Measurements from ENCODE around the gene P2RY1. TPM values are rescaled to one million over a fixed set of nuclear protein-coding genes. Genes with fewer than 3 reads are reported as not detected.
"Not testable (repeated sequence)": the region's sequence is repeated elsewhere in the genome, so short reads cannot be mapped to it uniquely, and the experiment has no call there.

P2RY1 gene
- total RNA-seq, 2 donors from 2014 or later: 1.2 to 2.3 TPM

DNA sequence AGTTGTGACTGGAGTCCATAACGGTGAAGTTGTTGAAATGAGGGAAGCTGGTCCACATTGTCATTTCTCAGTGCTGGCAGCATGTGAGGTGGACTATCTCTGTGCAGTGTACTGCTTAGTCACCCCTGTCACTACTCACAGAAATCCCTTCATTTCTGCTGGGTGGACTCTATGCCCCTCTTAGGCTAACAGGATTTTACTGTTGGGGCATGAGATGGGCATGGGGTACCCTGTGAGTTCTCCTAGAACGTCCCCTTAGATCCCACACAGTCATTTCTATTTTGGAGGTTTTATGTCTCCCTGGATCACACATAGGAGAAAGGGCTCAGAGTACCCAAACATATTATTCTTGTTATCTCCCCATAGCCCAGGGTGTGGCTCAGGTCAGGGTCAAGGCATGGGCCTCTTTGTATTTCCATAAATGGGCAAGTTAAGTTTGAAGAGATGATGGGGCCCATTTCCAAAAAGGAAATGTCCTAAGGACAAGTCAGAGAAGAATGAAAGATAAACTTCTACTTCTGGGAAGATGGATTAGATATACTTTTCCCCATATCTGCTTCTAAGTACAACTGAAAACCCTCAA lies 15.2 kb downstream of the P2RY1 start:
- Mint-ChIP-seq H3K36me3 (peaks cover 6% of the 10 kb centered on the region), H3K4me3 (no peak overlapping the region), H3K27ac (no peak overlapping the region), H3K27me3 (peaks cover 8 to 9% of the 10 kb centered on the region in 2 donors), H3K4me1 (ENCODE audit: low read depth in 2 of 2) (no peaks in the 10 kb centered on the region), H3K9me3 (peaks cover 7% of the 10 kb centered on the region)
- ATAC-seq (no peak), DNase-seq (ENCODE audit: low spot score) (no peak)

DNA sequence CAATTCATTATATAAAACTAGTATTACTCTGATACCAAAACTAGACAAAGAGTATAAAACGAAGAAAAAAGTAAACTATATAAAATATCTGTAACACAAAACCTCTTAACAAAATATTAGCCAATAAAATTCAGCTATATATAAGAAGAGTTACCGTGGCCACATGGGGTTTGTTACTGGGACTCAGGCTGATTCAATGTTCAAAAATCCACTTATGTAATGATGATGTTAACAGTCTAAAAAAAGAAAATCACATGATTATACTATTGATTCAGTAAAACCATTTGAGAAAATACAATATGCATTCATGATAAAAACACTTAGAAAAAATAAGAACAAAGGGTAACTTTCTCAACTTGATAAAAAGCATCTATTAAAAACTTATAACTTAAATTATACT lies 18.3 kb downstream of the P2RY1 start:
- ATAC-seq: no peak
- H3K27ac Mint-ChIP-seq: no peak overlapping the region

DNA sequence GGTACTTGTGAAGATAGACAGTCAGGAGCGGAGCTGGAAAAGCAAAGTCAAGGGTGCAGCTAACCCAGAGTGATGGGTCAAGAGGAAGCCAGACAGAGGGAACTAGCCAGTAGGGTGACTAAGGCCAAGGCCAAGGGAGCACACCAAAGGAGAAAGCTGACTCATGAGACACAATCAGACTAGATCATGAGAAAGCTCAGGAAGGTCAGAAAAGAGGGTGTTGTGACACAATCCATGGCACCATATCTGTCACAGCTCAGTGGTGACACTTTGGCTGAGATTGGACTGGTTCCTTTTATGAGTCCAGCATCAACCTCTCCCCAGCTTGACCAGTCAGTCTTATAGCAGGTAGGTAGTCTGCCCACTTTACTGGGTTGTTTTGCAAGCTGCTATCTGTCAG lies 22.2 kb downstream of the P2RY1 start:
- Mint-ChIP-seq H3K36me3 (no peaks in the 10 kb centered on the region), H3K27me3 (peaks cover 0 to 3% of the 10 kb centered on the region in 2 donors), H3K27ac (no peak overlapping the region), H3K4me3 (no peak overlapping the region), H3K4me1 (ENCODE audit: low read depth in 2 of 2) (no peaks in the 10 kb centered on the region), H3K9me3 (peaks cover 6% of the 10 kb centered on the region)
- ATAC-seq (peak in 1 of 2 donors; percentile 50), DNase-seq (ENCODE audit: low spot score) (no peak)

More for the DNA sequence above, 18.3 kb downstream of the P2RY1 start:
- Mint-ChIP-seq H3K27me3 (peaks cover 8 to 9% of the 10 kb centered on the region in 2 donors), H3K36me3 (peaks cover 6% of the 10 kb centered on the region), H3K4me1 (ENCODE audit: low read depth in 2 of 2) (no peaks in the 10 kb centered on the region), H3K9me3 (peaks cover 10% of the 10 kb centered on the region), H3K4me3 (no peak overlapping the region)
- DNase-seq (ENCODE audit: low spot score): no peak

DNA sequence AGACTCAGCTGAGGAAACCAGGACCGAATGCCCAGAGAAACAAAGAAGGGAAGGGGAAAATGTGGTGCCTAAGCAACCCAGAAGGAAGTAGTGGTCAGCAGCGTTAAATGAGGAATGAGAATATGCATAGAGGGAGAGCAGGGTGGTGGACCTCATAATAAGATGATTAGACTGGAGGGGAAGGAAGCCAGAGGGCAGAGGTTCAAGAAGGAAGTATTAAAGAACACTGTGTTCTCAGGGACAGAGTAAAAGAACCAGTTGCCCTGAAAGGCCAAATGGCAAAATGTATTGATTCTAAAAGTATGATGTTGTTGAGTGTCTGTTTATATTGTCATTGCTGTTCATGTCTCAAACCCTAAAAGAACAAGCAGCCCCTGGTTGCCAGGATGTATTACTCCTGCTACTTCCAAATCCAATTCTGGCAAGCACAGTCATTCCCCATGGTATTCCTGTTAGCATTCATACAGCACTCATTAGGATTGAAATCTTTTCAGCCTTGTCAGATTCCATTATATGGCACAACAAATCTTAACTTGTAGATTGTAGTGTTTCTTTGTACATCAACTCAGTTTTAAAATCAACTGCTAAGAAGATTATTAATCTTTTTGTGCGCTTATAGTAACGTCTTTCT lies 23.4 kb downstream of the P2RY1 start:
- H3K27ac Mint-ChIP-seq: no peak overlapping the region
- ATAC-seq: no peak

DNA sequence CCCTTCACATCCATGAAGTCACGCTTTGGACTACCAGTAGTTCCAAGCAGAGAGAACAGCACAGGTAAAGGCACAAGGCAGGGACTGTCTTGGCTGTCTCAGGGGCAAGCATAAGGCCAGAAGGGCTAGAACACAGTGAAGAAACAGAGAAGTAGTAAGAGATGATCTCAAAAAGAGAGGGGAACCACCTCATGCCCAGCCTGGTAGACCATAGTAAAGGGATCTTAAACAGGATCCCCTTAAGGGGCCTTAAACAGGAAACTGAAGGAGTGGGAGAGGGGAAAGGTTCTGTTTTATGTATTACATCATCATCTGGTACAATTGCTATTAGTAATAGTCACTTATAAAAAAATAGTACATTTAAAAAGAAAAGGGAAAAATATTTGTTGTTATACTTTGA lies 25.8 kb downstream of the P2RY1 start:
- Mint-ChIP-seq H3K4me3 (no peak overlapping the region), H3K27me3 (peaks cover 0 to 3% of the 10 kb centered on the region in 2 donors), H3K36me3 (no peaks in the 10 kb centered on the region), H3K9me3 (peaks cover 6% of the 10 kb centered on the region), H3K27ac (no peak overlapping the region), H3K4me1 (ENCODE audit: low read depth in 2 of 2) (no peaks in the 10 kb centered on the region)
- ATAC-seq (no peak), DNase-seq (ENCODE audit: low spot score) (no peak)

More for the DNA sequence above, 23.4 kb downstream of the P2RY1 start:
- no peak for DNase-seq (ENCODE audit: low spot score)
- peaks cover 0 to 3% of the 10 kb centered on the region in 2 donors for H3K27me3 Mint-ChIP-seq
- H3K4me1 Mint-ChIP-seq (ENCODE audit: low read depth in 2 of 2): no peaks in the 10 kb centered on the region
- peaks cover 6% of the 10 kb centered on the region for H3K9me3 Mint-ChIP-seq
- H3K4me3 Mint-ChIP-seq: no peak overlapping the region
- H3K36me3 Mint-ChIP-seq: no peaks in the 10 kb centered on the region

DNA sequence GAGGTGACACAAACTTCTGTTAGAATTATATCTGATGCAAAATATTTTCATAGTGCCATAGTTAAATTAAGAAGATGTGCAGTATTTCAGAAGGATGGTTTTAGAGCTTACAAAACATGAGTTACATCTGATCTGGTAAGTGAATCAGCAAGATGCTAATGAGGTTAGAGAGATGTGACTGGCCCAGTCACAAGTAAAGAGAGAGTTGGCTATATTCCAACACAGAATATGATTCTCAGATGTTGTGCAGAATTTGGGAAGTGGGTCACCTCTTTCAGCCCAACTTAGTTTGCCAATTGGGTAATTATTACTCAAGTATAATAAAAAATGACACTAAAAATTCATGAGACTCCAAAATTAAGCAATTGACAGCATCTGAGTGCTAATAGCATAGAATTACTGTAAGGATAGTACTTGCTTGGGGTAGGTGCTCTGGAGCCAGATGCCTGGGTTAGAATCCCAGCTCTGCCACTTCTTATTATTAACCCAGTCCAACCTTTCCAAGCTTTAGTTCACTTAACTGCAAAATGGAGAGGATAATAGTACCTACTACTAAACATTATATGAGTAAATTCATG lies 30.8 kb downstream of the P2RY1 start:
- no peak for ATAC-seq

DNA sequence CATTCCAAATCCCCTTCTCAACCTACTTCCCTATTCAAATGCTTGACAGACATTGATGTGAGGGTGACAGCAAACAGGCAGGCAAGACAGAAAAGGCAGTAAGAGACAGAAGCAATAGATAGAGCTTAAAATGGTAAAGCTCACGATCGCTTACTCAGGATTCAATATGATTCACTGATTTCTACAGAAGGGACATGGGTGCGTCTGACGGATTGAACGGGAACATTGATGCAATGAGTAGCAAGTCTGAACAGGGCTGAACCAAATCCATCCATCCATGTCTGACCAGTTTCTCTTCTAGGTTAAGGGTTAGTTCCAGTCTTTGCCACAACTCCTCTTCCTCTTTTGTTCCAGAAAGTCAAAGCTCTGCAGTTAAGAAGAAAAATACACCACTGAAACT lies 35.1 kb downstream of the P2RY1 start:
- Mint-ChIP-seq H3K9me3 (no peaks in the 10 kb centered on the region), H3K4me1 (ENCODE audit: low read depth in 2 of 2) (no peaks in the 10 kb centered on the region), H3K27me3 (peaks cover 4 to 17% of the 10 kb centered on the region in 2 donors), H3K4me3 (no peak overlapping the region), H3K36me3 (peaks cover 4% of the 10 kb centered on the region), H3K27ac (no peak overlapping the region)
- ATAC-seq (no peak), DNase-seq (ENCODE audit: low spot score) (no peak)

More for the DNA sequence above, 30.8 kb downstream of the P2RY1 start:
- Mint-ChIP-seq H3K4me3 (no peak overlapping the region), H3K36me3 (no peaks in the 10 kb centered on the region), H3K27me3 (peaks cover 0 to under 1% of the 10 kb centered on the region in 2 donors), H3K9me3 (no peaks in the 10 kb centered on the region), H3K27ac (no peak overlapping the region), H3K4me1 (ENCODE audit: low read depth in 2 of 2) (no peaks in the 10 kb centered on the region)
- DNase-seq (ENCODE audit: low spot score): no peak

DNA sequence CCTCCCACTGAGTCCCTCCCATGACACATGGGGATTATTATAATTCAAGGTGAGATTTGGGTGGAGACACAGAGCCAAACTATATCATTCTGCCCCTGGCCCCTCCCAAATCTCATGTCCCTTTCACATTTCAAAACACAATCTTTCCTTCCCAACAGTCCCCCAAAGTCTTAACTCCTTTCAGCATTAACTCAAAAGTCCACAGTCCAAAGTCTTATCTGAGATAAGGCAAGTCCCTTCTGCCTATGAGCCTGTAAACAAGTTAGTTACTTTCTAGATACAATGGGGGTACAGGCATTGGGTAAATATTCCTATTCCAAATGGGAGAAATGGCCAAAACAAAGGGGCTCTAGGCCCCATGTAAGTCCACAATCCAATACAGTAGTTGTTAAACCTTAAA lies 38.4 kb downstream of the P2RY1 start:
- H3K4me3 Mint-ChIP-seq; H3K4me1 Mint-ChIP-seq (ENCODE audit: low read depth in 2 of 2); H3K9me3 Mint-ChIP-seq; H3K27ac Mint-ChIP-seq; DNase-seq (ENCODE audit: low spot score); ATAC-seq; H3K36me3 Mint-ChIP-seq: not testable (repeated sequence)
- peaks cover 6 to 17% of the 10 kb centered on the region in 2 donors for H3K27me3 Mint-ChIP-seq

DNA sequence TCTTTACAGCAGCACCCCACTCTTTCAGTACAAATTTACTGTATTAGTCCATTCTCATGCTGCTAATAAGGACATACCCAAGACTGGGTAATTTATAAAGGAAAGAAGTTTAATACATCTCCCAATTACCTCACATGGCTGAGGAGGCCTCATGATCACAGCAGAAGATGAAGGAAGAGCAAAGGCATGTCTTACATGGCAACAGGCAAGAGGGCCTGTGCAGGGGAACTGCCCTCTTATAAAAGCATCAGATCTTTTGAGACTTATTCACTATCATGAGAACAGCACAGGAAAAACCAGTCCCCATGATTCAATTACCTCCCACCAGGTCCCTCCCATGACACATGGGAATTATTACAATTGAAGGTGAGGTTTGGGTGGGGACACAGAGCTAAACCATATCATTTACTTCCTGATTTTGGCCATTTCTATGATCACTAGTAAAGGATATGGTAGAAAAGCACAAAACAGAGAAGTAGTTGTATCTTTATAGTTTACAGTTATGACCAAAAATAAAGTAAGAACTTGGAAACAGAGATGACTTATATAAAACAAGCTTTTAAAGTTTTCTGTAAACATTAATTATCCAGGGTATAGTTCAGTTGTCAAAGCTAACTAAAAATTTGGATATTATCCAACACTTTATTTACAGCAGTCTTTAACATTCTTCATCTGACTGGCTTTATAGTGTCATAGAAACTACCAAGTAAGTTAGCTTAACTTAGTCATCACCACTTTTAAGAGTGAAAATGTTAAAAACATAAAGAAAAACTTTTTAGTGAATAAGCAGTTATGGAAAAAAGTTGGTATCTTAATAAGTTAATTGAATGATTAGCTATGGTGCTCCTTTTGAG lies 40.2 kb downstream of the P2RY1 start:
- no peak overlapping the region for H3K27ac Mint-ChIP-seq
- H3K9me3 Mint-ChIP-seq: no peaks in the 10 kb centered on the region
- peaks cover 6 to 27% of the 10 kb centered on the region in 2 donors for H3K27me3 Mint-ChIP-seq
- DNase-seq (ENCODE audit: low spot score) (no peak), ATAC-seq (no peak)
- no peaks in the 10 kb centered on the region for H3K4me1 Mint-ChIP-seq (ENCODE audit: low read depth in 2 of 2)
- peaks cover 4% of the 10 kb centered on the region for H3K36me3 Mint-ChIP-seq
- H3K4me3 Mint-ChIP-seq: no peak overlapping the region

DNA sequence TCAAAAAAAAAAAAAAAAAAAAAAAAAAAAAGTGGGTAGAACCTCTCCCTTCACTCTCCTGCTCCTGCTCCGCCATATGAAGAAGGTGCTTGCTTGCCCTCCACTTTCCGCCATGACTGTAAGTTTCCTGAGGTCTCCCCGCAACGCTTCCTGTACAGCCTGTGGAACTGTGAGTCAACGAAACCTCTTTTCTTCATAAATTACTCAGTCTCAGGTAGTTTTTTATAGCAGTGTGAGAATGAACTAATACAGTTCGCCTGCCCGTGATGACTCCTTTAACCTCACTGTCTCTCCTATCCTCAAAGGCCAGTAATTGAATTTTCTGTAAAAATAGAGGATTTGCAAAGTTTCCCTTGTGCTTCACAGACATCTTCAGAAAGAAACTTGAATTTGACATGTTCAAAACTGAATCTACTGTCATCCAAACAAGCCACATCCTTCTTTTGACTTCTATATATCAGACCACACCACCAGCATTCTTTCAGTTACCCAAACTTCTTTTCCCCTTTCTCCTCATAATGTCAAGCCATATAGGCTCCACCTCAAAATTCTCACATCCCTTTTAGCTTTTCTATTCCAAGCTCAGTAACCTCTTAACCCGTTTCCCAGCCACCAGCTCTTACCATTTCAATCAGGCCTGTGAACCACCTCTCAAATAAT lies 44.3 kb downstream of the P2RY1 start:
- peaks cover 2 to 16% of the 10 kb centered on the region in 2 donors for H3K27me3 Mint-ChIP-seq
- DNase-seq (ENCODE audit: low spot score) (no peak), ATAC-seq (no peak)
- no peaks in the 10 kb centered on the region for H3K4me1 Mint-ChIP-seq (ENCODE audit: low read depth in 2 of 2)
- H3K4me3 Mint-ChIP-seq: no peak overlapping the region
- no peaks in the 10 kb centered on the region for H3K9me3 Mint-ChIP-seq
- no peak overlapping the region for H3K27ac Mint-ChIP-seq
- peaks cover 4% of the 10 kb centered on the region for H3K36me3 Mint-ChIP-seq

DNA sequence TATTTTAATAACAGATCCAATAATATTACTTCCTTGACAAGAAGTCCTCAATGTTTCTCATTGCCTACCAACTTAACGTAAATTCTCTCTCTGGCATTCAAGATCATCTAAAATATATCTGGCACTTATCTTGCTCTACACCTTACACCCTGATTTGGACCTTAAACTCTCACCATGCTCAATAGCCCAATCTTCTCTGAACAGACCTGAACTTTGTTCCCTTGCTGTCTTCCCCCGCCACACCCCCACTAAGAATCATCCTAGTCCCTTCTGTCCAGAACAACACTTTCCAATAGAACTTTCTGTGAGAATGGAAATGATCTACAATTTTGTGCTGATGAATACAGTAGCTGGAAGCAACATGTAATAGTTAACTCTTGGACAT lies 44.9 kb downstream of the P2RY1 start:
- Mint-ChIP-seq H3K4me1 (ENCODE audit: low read depth in 2 of 2) (no peaks in the 10 kb centered on the region), H3K9me3 (no peaks in the 10 kb centered on the region), H3K27ac (no peak overlapping the region), H3K36me3 (peaks cover 2% of the 10 kb centered on the region), H3K27me3 (peaks cover 2 to 13% of the 10 kb centered on the region in 2 donors), H3K4me3 (no peak overlapping the region)
- DNase-seq (ENCODE audit: low spot score) (no peak), ATAC-seq (no peak)

DNA sequence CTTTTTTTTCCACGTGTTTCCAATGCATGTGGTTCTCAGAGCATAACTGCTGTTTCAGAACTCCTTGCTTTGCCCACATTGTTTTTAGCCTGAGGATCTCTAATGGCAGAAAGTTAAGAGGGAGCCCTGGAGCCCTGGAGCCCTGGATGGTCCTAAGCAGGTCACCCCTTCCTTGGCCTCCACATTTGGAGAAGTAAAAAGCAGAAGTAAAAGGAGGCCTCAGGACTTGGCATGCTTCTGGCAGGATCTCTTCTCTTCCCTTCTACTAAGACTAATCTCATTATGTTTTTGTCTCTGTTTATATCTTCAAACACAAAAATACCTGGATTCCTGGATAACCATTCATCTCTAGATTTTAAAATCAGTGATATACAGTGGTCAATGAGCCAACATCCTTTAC lies 50.1 kb downstream of the P2RY1 start:
- Mint-ChIP-seq H3K4me1 (ENCODE audit: low read depth in 2 of 2) (no peaks in the 10 kb centered on the region), H3K36me3 (no peaks in the 10 kb centered on the region), H3K9me3 (no peaks in the 10 kb centered on the region), H3K27me3 (peaks cover under 1 to 3% of the 10 kb centered on the region in 2 donors), H3K27ac (no peak overlapping the region), H3K4me3 (no peak overlapping the region)
- DNase-seq (ENCODE audit: low spot score) (no peak), ATAC-seq (no peak)

All from natural killer cell treated with Interleukin-12 subunit alpha and Interleukin-12 subunit beta and Interleukin-15 and Interleukin-18, amount 100 ng/mL, for 72 hours (primary cell).